ENCODE measurements around the gene TOR4A.

The TOR4A gene

DNA sequence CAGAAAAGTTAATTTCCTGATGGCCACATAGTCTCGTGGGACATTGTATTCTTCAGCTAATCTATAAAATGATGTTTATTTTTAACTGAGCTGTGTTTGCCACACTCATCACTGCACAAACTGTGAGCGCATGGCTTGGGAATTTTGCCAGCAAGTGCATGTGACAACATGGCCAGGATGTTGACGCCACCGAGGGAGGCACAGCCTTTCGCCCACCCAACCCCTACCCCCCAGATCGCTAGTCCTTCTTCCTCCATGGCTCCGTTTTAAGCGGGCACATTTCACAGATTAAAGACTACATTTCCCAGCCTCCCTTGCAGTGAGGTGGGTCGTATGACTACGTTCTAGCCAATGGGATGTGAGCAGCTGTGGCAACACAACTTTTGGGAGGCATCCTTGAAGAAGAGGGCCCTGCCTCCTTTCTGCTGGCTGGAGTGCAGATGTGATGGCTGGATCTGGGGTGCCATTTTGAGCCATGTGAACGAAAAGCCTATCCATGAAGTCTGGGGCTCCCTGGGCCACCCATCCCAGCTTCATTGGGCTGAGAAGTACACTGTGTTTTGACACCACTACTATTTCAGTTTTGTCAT lies 16.7 kb downstream of the TOR4A start:
- no peak for DNase-seq (ENCODE audit: low read depth, low spot score)

DNA sequence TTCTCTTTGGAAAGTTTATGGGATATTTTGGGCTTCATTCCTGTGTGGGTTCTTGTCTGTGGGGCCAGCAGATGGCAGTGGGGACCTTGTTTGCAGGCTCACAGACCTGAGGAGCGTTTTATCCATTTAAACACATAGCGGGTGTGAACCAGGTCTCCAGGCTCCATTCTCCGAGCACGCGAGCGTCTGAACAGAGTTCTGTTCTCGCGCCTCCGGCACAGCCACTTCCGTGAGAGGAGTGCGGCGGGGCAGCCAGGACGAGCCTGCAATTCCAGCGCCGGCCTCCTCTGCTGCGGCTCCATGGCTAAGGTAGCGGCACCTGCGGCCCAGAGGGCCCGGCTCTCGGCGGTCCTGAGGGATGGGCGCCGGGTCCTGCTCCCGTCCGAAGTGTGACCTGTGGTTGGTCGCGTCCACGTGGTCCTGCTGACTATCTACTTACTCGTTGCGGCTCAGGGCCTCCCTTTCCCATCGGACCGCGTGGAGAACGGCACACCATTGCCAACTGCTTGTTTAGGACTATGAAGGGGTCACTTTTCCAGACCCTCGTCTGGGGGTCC lies 17.2 kb downstream of the TOR4A start:
- DNase-seq (ENCODE audit: low read depth, low spot score) = peak; percentile 62

GRCh38 chr9:137295238-137295811 lies 17.8 kb downstream of the TOR4A start:
- DNase-seq (ENCODE audit: low read depth, low spot score) = peak; percentile 71

DNA sequence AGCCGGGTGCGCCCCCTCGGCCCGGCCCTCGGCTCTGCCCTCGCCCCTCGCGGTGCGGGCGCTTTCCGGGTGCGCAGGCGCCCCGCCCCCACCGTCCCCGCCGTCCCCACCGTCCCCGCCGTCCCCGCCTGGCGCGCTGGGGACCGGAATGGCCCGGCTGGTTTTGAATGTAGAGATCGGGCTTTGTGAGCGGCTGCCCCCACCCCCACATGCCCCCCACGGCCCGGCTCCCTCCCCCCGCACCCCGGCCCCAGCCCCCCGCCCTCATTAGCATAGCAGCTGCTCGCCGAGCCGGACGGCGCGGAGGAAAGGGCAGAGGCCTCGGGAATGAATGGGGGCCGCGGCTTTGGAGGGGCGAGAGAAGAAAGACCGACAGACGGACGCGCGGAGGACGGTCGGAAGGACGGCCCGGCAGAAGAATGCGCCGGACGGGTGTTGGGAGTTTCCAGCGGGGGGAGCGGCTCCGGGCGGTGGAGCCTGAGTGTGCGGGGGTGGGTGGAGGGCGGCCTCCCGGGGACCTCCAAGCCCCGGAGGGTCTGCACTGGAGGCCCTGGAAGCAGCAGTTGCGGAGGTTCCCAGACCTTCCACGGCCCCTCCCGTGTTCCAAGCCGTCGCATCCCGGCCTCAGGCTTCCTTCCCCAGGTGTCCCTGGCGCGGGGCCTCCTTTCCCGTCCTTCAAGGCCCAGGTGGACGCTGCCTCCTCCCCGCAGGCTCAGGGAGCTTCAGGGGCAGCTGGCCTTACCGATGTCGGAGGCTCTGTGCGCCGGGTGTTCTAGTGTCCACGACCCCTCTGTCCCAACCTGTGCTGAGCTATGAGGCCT lies 18.5 kb downstream of the TOR4A start:
- DNase-seq (ENCODE audit: low read depth, low spot score) = no peak

DNA sequence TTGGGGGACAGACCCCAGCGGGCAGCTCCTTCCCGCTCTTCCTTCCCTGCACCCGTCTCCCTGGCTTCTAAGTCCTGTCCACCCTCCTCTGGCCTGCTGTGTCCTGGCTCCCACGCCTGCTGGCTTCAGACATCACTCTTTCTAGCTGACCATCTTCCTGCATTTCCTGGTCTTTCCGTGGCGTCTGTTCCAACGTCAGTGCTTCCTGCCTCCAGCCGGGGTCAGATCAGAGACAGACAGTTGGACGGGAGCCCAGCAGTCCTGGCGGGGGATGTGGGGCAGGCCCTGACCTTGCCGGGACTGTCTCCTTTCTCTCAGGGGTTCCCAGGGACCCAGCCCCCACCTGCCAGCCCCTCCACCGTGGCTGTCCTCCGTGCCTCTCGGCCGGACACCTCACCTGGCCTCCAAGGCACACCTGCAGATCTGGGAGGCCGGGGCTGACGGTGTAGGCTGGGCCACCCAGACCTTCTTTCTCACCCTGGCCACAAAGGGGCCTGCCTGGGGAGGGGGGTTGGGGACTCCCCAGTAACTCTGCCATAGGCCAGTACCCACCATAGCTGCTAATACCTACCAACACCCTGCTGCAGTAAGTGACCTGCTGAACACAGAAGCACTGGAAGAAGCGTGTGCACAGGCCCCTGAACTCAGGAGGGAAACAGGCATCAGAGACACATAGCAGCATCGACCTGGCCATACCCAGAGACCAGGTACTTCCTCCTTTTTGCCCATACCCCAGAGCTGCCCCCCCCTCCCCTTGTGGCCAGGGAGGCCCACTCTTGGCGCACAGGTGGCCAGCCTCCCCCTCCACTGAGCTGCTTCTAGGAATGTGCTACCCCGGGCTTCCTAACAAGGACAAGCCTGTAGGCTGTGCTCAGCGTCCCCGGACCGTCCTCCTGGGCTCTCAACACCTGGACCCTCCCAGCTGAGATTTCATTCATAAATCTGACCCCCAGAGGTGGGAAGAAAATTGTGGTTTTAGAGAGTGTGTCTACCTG lies 19.4 kb downstream of the TOR4A start:
- DNase-seq (ENCODE audit: low read depth, low spot score) = no peak

- no peak for DNase-seq (ENCODE audit: low read depth, low spot score)
These were observed 20.4 kb downstream of the TOR4A start for GRCh38 chr9:137297966-137298365.

DNA sequence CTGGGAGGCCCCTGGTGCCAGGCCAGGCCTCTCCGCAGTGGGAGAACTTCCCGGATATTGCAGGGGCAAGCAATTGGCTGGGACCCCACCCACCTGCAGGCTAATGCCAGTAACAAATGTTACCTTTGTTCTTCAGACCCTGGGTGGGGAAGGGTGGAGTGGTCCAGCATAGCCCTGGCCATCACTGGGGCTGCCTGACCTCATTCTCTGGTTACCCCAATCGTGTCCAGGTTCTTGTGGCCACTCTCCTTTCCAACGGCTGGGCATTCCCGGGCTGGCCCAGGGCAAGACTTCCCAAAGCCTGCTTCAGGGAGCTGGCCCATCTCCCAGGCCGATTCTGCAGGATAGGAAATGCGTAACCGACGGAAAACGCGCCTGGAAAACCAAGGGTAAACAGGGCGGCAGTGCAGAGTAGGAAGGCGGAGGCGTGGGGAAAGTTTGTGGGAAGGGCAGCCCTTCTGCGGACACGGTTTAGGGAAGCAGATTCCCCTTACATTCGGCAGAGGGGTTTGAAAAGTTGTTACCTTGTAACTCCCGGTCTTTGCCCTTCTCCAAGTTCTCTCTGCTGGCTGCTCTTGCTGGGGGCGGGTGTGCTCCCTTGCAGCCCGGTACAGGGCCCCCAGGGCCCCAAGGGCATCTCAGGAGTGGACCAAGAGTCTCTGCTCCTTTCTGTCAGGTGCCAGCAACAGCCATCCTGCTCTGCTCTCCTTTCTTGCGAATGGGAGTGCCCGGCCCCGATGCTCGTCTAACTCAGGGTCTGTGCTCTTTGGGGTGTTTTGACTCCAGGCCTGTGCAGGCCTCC lies 21.1 kb downstream of the TOR4A start:
- DNase-seq (ENCODE audit: low read depth, low spot score) = no peak

DNA sequence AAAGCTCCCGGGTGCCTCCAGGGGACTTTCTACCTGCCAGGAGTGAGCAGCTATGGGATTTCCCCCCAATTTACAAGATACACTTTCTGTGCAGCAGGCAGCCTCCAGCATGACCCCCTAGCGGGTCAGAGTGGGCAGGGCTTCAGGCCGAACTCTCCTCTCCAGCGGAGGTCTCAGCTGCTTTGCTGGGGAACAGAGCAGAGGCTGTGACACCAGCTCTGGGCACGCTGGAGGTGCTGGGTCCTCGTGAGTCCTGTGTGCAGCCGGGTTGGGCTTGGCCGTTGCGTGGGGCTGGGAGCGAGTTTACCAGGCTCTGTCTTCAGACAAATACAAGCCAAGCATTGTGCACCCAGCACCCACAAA lies 21.7 kb downstream of the TOR4A start:
- no peak for DNase-seq (ENCODE audit: low read depth, low spot score)

GRCh38 chr9:137299938-137300337 lies 22.4 kb downstream of the TOR4A start:
- peak; percentile 59 for DNase-seq (ENCODE audit: low read depth, low spot score)

DNA sequence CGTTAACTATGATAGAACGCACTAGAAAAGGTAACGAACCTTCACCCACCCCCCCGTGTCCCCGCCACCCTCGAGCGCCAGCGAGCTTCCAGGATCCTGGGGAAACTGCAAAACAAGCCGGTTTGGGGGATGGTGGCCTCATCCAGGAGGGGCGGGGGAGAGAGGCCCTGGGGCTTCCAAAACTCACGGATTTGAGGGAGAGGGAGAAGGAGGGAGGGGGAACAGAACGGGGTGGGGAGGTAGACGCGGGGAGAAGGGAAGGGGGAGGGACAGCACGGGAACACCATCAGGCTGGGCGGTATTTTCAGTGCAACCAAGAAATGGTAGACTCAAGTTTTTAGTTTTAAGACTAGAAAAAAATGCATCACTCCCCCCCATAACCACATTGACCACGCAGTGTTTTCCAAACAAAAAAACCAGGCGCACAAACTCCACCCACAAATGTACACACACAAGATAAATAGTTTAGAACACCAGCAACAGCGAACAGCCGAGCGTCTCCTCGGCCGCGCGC lies 23.1 kb downstream of the TOR4A start:
- DNase-seq (ENCODE audit: low read depth, low spot score) = no peak

- peak; percentile 71 for DNase-seq (ENCODE audit: low read depth, low spot score)
These were observed 23.8 kb downstream of the TOR4A start for GRCh38 chr9:137301081-137301947.

- DNase-seq (ENCODE audit: low read depth, low spot score) = peak; percentile 94
These were observed 24.6 kb downstream of the TOR4A start, which contains the start of gene NRARP for GRCh38 chr9:137302118-137302448. TSS of gene NRARP (minus strand) at chr9:137302271. CDS start at chr9:137301928, 343 bp downstream.

- DNase-seq (ENCODE audit: low read depth, low spot score) = no peak
These were observed 25.1 kb downstream of the TOR4A start for GRCh38 chr9:137302449-137303150.

GRCh38 chr9:137303151-137303892 lies 25.8 kb downstream of the TOR4A start:
- DNase-seq (ENCODE audit: low read depth, low spot score) = peak; percentile 20

DNA sequence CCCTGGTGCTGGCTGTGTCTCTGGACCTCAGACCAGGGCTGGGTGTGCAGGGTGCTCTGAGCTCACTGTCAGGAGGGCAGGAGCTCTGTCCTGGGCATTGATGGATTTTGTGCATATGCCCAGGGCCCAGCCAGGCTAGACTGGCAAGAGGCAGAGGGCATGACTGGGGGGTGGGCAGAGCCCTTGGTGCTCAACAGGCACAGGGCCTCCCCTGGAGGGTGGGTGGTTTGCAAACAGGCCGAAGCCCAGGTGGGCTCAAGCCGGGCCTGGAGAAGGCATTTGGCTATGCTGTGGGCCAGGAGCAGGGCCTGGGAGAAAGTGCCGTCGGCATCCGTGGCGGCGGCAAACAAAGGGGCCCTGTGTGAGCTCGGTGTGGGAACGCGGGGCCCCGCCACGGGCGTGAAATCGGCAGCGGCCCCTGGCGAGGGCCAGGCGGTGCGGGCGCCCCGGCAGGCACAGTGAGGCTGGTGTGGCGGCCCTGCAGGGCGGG lies 26.4 kb downstream of the TOR4A start:
- DNase-seq (ENCODE audit: low read depth, low spot score) = peak; percentile 12

- peak; percentile 43 for DNase-seq (ENCODE audit: low read depth, low spot score)
These were observed 27.0 kb downstream of the TOR4A start for GRCh38 chr9:137304383-137305059.

GRCh38 chr9:137305060-137305797 lies 27.7 kb downstream of the TOR4A start:
- peak; percentile 64 for DNase-seq (ENCODE audit: low read depth, low spot score)
